ENCODE measurements around the gene C12orf76.

C12orf76 gene

GRCh38 chr12:110020956-110021355 is 27.4 kb downstream of the C12orf76 start:
- DNase-seq, result no peak

- peak in 1 of 5 experiments; percentile 60 for DNase-seq
These were observed 33.2 kb downstream of the C12orf76 start for GRCh38 chr12:110015132-110015531.

GRCh38 chr12:110012659-110013058 is 35.7 kb downstream of the C12orf76 start:
- peak in 1 of 5 experiments; percentile 65 for DNase-seq

GRCh38 chr12:110012137-110012536 is 36.2 kb downstream of the C12orf76 start:
- DNase-seq, result peak in 2 of 5 experiments; percentile 19 to 60

- DNase-seq, result peak in 2 of 5 experiments; percentile 22 to 77
These were observed 37.2 kb downstream of the C12orf76 start for GRCh38 chr12:110010853-110011723.

- peak in 1 of 5 experiments; percentile 77 for DNase-seq
These were observed 39.5 kb downstream of the C12orf76 start for GRCh38 chr12:110008681-110009398.

- DNase-seq, result no peak
These were observed 40.4 kb downstream of the C12orf76 start for GRCh38 chr12:110007881-110008280.

GRCh38 chr12:110006115-110006514 is 42.2 kb downstream of the C12orf76 start:
- no peak for DNase-seq

- DNase-seq, result peak in 1 of 5 experiments; percentile 82
These were observed 42.9 kb downstream of the C12orf76 start for GRCh38 chr12:110005319-110005973.

GRCh38 chr12:110004598-110004997 is 43.7 kb downstream of the C12orf76 start:
- peak in 1 of 5 experiments; percentile 55 for DNase-seq

- no peak for DNase-seq
These were observed 45.4 kb downstream of the C12orf76 start for GRCh38 chr12:110002676-110003515.

GRCh38 chr12:110001596-110001995 is 46.7 kb downstream of the C12orf76 start:
- no peak for DNase-seq

- no peak for DNase-seq
These were observed 48.3 kb downstream of the C12orf76 start for GRCh38 chr12:109999983-110000505.

- DNase-seq, result no peak
These were observed 48.7 kb downstream of the C12orf76 start for GRCh38 chr12:109999649-109999971.

- DNase-seq, result peak; percentile 62 to 97 (median 83)
These were observed 49.2 kb downstream of the C12orf76 start, which contains the start of gene ANKRD13A for GRCh38 chr12:109998904-109999648. TSS of gene ANKRD13A (plus strand) at chr12:109999430. CDS start at chr12:109999689, 259 bp downstream.

GRCh38 chr12:109998241-109998903 is 50.0 kb downstream of the C12orf76 start:
- no peak for DNase-seq

- DNase-seq, result no peak
These were observed 50.9 kb downstream of the C12orf76 start for GRCh38 chr12:109997393-109997792.

GRCh38 chr12:109996483-109996853 is 51.9 kb downstream of the C12orf76 start:
- no peak for DNase-seq

- DNase-seq, result peak; percentile 86 to 99 (median 92)
These were observed 52.4 kb downstream of the C12orf76 start, which contains the start of gene GIT2 for GRCh38 chr12:109995686-109996482. TSS of gene GIT2 (minus strand) at chr12:109996368. CDS start at chr12:109996224, 144 bp downstream.

- no peak for DNase-seq
These were observed 53.0 kb downstream of the C12orf76 start for GRCh38 chr12:109995361-109995685.
